IMR-90 (cell line): ENCODE data around the gene FAM20C. TPM values are rescaled to one million over a fixed set of nuclear protein-coding genes. Genes with fewer than 3 reads are reported as not detected.

ENCODE experiments used
- ATAC-seq: fragments of 200-7000 bp; cut with Tn5 transposase; 2 replicates; pipeline ENCODE4 v1.9.1; 2020; ENCODE audit warnings: low read depth, mild to moderate bottlenecking, moderate library complexity
- BruUV-seq: library from RNA; stranded (reverse); fragments of 400-500 nt; replicated peaks from 2 replicates; lab custom pipeline; 2021; lab: Mats Ljungman, UMichigan
- CTCF ChIA-PET: fragments of 300-600 bp; formaldehyde crosslinking; extraction: SDS; loops from one replicate; lab custom pipeline; 2021; ENCODE audit warnings: antibody characterized with exemption; lab: Yijun Ruan, JAX
- POLR2A ChIA-PET: fragments of 300-600 bp; sonication (Branson Sonifier 250); formaldehyde crosslinking; loops from one replicate; lab custom pipeline; 2022; ENCODE audit warnings: antibody characterized with exemption; ENCODE audit not compliant: unreplicated experiment; lab: Charles Lee
- DNase-seq: peaks from one replicate; pipeline ENCODE4 v3.0.0; 2013
- H2AFZ ChIP-seq: replicated peaks from 2 replicates; pipeline ENCODE3; 2013; ENCODE audit warnings: low read length, mild to moderate bottlenecking; ENCODE audit not compliant: poor library complexity
- H2AK5ac ChIP-seq: 2 replicates; pipeline ENCODE4 v1.6.1; 2013; ENCODE audit warnings: low read depth, low read length, inconsistent platforms
- H2AK9ac ChIP-seq: replicated peaks from 2 replicates; pipeline ENCODE3; 2013; ENCODE audit warnings: mild to moderate bottlenecking, low read depth, low read length, moderate library complexity; ENCODE audit not compliant: poor library complexity
- H2BK120ac ChIP-seq: 2 replicates; pipeline ENCODE4 v1.6.1; 2013; ENCODE audit warnings: low read depth, low read length, inconsistent platforms
- H2BK15ac ChIP-seq: 3 replicates; pipeline ENCODE4 v1.6.1; 2013; ENCODE audit warnings: low read depth, low read length, inconsistent platforms
- H2BK20ac ChIP-seq: 2 replicates; pipeline ENCODE4 v1.6.1; 2013; ENCODE audit warnings: low read depth, mild to moderate bottlenecking, inconsistent platforms, low read length, moderate library complexity
- H2BK5ac ChIP-seq: 2 replicates; pipeline ENCODE4 v1.6.1; 2013; ENCODE audit warnings: mild to moderate bottlenecking, low read depth, low read length, inconsistent platforms; ENCODE audit not compliant: poor library complexity, severe bottlenecking
- H3K14ac ChIP-seq: replicated peaks from 2 replicates; pipeline ENCODE4 v1.6.1; 2013; ENCODE audit warnings: low read depth, low read length, inconsistent platforms
- H3K18ac ChIP-seq: 2 replicates; pipeline ENCODE4 v1.6.1; 2013; ENCODE audit warnings: low read depth, low read length, control low read depth
- H3K23ac ChIP-seq: 2 replicates; pipeline ENCODE4 v1.6.1; 2013; ENCODE audit warnings: low read depth, low read length, inconsistent platforms
- H3K27ac ChIP-seq: 2 replicates; pipeline ENCODE4 v1.5.1; 2013; ENCODE audit warnings: mild to moderate bottlenecking, control low read depth, low read length; ENCODE audit not compliant: insufficient read depth
- H3K27me3 ChIP-seq: 2 replicates; pipeline ENCODE4 v1.6.1; 2013; ENCODE audit warnings: low read length; ENCODE audit not compliant: control insufficient read depth, insufficient read depth
- H3K36me3 ChIP-seq: 2 replicates; pipeline ENCODE4 v1.6.1; 2013; ENCODE audit warnings: low read length, mixed read lengths; ENCODE audit not compliant: control insufficient read depth, insufficient read depth
- H3K4ac ChIP-seq: 2 replicates; pipeline ENCODE4 v1.6.1; 2013; ENCODE audit warnings: low read depth, low read length, inconsistent platforms
- H3K4me1 ChIP-seq: 2 replicates; pipeline ENCODE4 v1.6.1; 2013; ENCODE audit warnings: low read length, mixed read lengths; ENCODE audit not compliant: control insufficient read depth, insufficient read depth
- H3K4me2 ChIP-seq: 2 replicates; pipeline ENCODE4 v1.6.1; 2013; ENCODE audit warnings: low read depth, mild to moderate bottlenecking, control low read depth, low read length, moderate library complexity
- H3K4me3 ChIP-seq: 2 replicates; pipeline ENCODE4 v1.5.1; 2013; ENCODE audit warnings: low read depth, mild to moderate bottlenecking, control low read depth, low read length, moderate library complexity; ENCODE audit not compliant: insufficient read depth
- H3K56ac ChIP-seq: 2 replicates; pipeline ENCODE4 v1.6.1; 2013; ENCODE audit warnings: low read length, inconsistent platforms; ENCODE audit not compliant: insufficient read depth; ENCODE audit errors: extremely low read depth
- H3K79me1 ChIP-seq, 2 experiments: 2 replicates each; pipeline ENCODE4 v1.6.1; 2013; ENCODE audit warnings: low read length in 2 of 2, inconsistent platforms in 1 of 2, low read depth in 1 of 2
- H3K9ac ChIP-seq: 2 replicates; pipeline ENCODE4 v1.6.1; 2013; ENCODE audit warnings: low read depth, low read length, control low read depth
- H3K9me1 ChIP-seq: 2 replicates; pipeline ENCODE4 v1.6.1; 2013; ENCODE audit warnings: low read length, inconsistent platforms; ENCODE audit not compliant: insufficient read depth
- H3K9me3 ChIP-seq: 2 replicates; pipeline ENCODE4 v1.6.1; 2013; ENCODE audit warnings: low read length; ENCODE audit not compliant: control insufficient read depth, insufficient read depth
- H4K20me1 ChIP-seq: 2 replicates; pipeline ENCODE4 v1.6.1; 2013; ENCODE audit warnings: low read length, inconsistent platforms; ENCODE audit not compliant: insufficient read depth
- H4K5ac ChIP-seq: 2 replicates; pipeline ENCODE4 v1.6.1; 2013; ENCODE audit warnings: mild to moderate bottlenecking, low read depth, low read length, control low read depth
- H4K8ac ChIP-seq, 2 experiments: 2 replicates each; pipeline ENCODE4 v1.6.1; 2013; ENCODE audit warnings: low read depth in 2 of 2, low read length in 2 of 2, control low read depth in 1 of 2, inconsistent platforms in 1 of 2
- H4K91ac ChIP-seq: 2 replicates; pipeline ENCODE4 v1.6.1; 2013; ENCODE audit warnings: low read depth, low read length, inconsistent platforms; ENCODE audit not compliant: insufficient read depth
- POLR2A ChIP-seq: IDR thresholded peaks from 2 replicates; pipeline ENCODE4 v1.6.1; 2012; ENCODE audit warnings: mild to moderate bottlenecking, low read depth, low read length
- WGBS, 2 experiments: methylation state at CpG; one replicate each; pipeline versions ENCODE4 v1.1.5 to v1.1.7; 2013; ENCODE audit warnings: missing lambda C conversion rate in 2 of 2; ENCODE audit not compliant: insufficient read length in 1 of 2; ENCODE audit errors: extremely low coverage in 2 of 2; 5-methylcytosine and 5-hydroxymethylcytosine counted together
- dilution Hi-C: fragments of 300-500 bp; cut with HindIII; formaldehyde crosslinking; loops from one replicate; pipeline ENCODE4 v1.14.3; 2018; ENCODE audit warnings: low sequenced_read_pairs; ENCODE audit not compliant: unreplicated experiment
- in situ Hi-C: fragments of 300-500 bp; cut with MboI; formaldehyde crosslinking; loops from 3 replicates; pipeline ENCODE4 v1.14.3; 2019; ENCODE audit warnings: low sequenced_read_pairs, inconsistent platforms, mixed read lengths
- intact Hi-C: fragments of 100-400 bp; cut with micrococcal nuclease; formaldehyde crosslinking; loops from 2 replicates; pipeline ENCODE4 v1.10.0; 2022
- polyA plus RNA-seq, 3 experiments: library from polyadenylated mRNA; depleted of rRNA; stranded (reverse); fragments of >200 nt; gene quantifications; 2 replicates each; pipeline ENCODE4 v1.2.3, GENCODE V29; 2012; ENCODE audit warnings: low replicate concordance in 1 of 3
- total RNA-seq: library from RNA; depleted of rRNA; stranded (reverse); fragments of >200 nt; gene quantifications from 2 replicates; pipeline ENCODE4 v1.2.3, GENCODE V29; 2012
- TF ChIP-seq, protein P1 (sequence below): conservative IDR thresholded peaks from 2 replicates; pipeline ENCODE4 v1.5.1; 2012; ENCODE audit warnings: mild to moderate bottlenecking, low read depth, low read length, improper control_type of control experiment

The FAM20C gene
- total and polyA plus RNA-seq, 2 of the 4 experiments (the other 2 are of a cell fraction): 7.7 to 36.6 TPM

DNA sequence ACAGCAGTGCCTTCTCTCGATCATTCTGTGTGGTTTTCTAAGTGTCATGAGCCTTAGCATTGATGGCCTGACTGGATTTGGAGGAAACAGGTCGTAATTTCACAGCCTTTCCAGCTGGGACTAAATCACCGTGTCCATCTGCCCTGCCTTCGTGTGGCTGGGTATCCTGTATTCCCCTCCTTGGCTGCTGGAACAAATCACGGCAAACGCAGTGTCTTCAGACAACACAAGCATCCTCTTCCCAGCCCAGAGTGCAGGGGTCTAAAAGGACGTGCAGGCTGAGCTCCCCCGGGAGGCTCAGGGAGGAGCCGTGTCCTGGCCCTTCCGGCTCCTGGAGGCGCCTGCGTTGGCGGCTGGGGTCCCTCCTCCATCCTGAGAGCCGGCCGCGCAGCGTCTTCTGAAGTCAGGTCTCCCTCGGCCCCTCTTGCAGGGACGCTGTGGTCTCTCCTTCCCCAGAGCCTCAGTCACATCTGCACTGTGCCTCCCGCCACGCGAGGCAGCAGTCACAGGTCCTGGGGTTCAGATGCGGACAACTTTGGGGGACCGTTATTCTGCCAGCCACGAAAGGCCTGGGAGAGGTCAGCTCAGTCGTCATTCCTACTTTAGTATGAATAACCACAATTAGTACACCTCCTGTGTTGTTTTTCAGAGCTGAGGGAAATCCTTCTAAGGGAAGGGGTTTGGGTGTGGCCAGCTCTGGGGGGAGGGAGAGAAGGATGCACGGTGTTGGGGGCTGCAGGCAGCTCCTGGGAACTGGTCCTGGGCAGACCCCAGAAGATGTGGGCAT is 41.1 kb downstream of the FAM20C start:
- in situ Hi-C loops: no loop called here

More for the DNA sequence above, 41.1 kb downstream of the FAM20C start:
- intact Hi-C loops (no loop called here), dilution Hi-C loops (no loop called here)
- WGBS, 2 experiments: 43% methylated on average over 11 of the region's 27 CpGs; no CpG with 5 or more reads in 1 of the 2 experiments
- Histone ChIP-seq H3K4me3 (no peak overlapping the region), H3K4me1 (peaks cover 66% of the 10 kb centered on the region), H3K27ac (peak overlapping the region; percentile 96), H3K79me1 (peaks cover 46 to 78% of the 10 kb centered on the region in 2 experiments), H2BK20ac (peak overlapping the region; percentile 95), H4K20me1 (peaks cover 24% of the 10 kb centered on the region), H3K4ac (peak overlapping the region; percentile 98), H3K18ac (peak overlapping the region; percentile 97), H2BK15ac (peak overlapping the region; percentile 84; the same call in 2 of the 3 replicates), H2BK5ac (peak overlapping the region; percentile 96), H3K9me3 (no peaks in the 10 kb centered on the region), H3K27me3 (no peaks in the 10 kb centered on the region), H2AK9ac (peak overlapping the region; percentile 100), H2AK5ac (peak overlapping the region; percentile 100), H2BK120ac (peak overlapping the region; percentile 98), H4K91ac (peak overlapping the region; percentile 96), H4K5ac (peak overlapping the region; percentile 99), H3K56ac (peak overlapping the region; percentile 76), H3K14ac (peak overlapping the region; percentile 96), H3K23ac (peak overlapping the region; percentile 93), H3K9me1 (peaks cover 35% of the 10 kb centered on the region), H3K36me3 (peaks cover 31% of the 10 kb centered on the region), H4K8ac (peak overlapping the region; percentile 72 to 87), H3K9ac (peak overlapping the region; percentile 57), H2AFZ (peak overlapping the region; percentile 88), H3K4me2 (peak overlapping the region; percentile 21; the same call in 1 of the 2 replicates)
- ChIA-PET POLR2A (no interaction called here), CTCF (no interaction called here)
- peak; percentile 16; the same call in 1 of the 2 replicates for TF ChIP-seq POLR2A
- TF ChIP-seq, protein P1, sequence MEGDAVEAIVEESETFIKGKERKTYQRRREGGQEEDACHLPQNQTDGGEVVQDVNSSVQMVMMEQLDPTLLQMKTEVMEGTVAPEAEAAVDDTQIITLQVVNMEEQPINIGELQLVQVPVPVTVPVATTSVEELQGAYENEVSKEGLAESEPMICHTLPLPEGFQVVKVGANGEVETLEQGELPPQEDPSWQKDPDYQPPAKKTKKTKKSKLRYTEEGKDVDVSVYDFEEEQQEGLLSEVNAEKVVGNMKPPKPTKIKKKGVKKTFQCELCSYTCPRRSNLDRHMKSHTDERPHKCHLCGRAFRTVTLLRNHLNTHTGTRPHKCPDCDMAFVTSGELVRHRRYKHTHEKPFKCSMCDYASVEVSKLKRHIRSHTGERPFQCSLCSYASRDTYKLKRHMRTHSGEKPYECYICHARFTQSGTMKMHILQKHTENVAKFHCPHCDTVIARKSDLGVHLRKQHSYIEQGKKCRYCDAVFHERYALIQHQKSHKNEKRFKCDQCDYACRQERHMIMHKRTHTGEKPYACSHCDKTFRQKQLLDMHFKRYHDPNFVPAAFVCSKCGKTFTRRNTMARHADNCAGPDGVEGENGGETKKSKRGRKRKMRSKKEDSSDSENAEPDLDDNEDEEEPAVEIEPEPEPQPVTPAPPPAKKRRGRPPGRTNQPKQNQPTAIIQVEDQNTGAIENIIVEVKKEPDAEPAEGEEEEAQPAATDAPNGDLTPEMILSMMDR: no peak
- BruUV-seq: no TSS peak
- ATAC-seq: no peak
- peak; percentile 56 for DNase-seq
